ENCODE measurements around the gene ATOSB. TPM values are rescaled to one million over a fixed set of nuclear protein-coding genes. Genes with fewer than 3 reads are reported as not detected.

The ATOSB gene
- polyA plus RNA-seq, 1 donor (not counting 4 experiments of a cell fraction or from before 2014, with no cell fraction given) = 32.7 TPM

- FAIRE-seq (peak; percentile 80), DNase-seq (ENCODE audit: low read depth, low spot score) (no peak)
- Histone ChIP-seq H3K4me2 (ENCODE audit: control insufficient read depth, extremely low read depth, insufficient read depth, low read depth, low read length) (peak within 1 kb of the TSS; percentile 100), H3K4me3 (ENCODE audit: control insufficient read depth in 2 of 3, extremely low read depth in 1 of 3, insufficient read depth in 2 of 3, low read depth in 1 of 3, low read length in 3 of 3) (peak within 1 kb of the TSS; percentile 68 to 88 (median 77)), H3K79me2 (ENCODE audit: control insufficient read depth, insufficient read depth, low read length) (peaks cover 21% of the 10 kb centered on the region), H2AFZ (ENCODE audit: control insufficient read depth, low read length) (peak within 1 kb of the TSS; percentile 90), H3K9me3 (ENCODE audit: control insufficient read depth, low read depth, low read length) (no peaks in the 10 kb centered on the region), H3K9me1 (ENCODE audit: control insufficient read depth, extremely low read depth, insufficient read depth, low read length) (no peaks in the 10 kb centered on the region), H3K4me1 (ENCODE audit: control insufficient read depth, extremely low read depth, insufficient read depth, low read length) (peaks cover 17% of the 10 kb centered on the region), H3K9ac (ENCODE audit: control insufficient read depth, extremely low read depth, insufficient read depth, low read length) (peak within 1 kb of the TSS; percentile 94), H4K20me1 (ENCODE audit: control insufficient read depth, extremely low read depth, insufficient read depth, low read length) (no peaks in the 10 kb centered on the region), H3K27me3 (ENCODE audit: control insufficient read depth, extremely low read depth, insufficient read depth, low read length) (no peaks in the 10 kb centered on the region), H3K27ac (ENCODE audit: control insufficient read depth, insufficient read depth, low read length) (peak within 1 kb of the TSS; percentile 92), H3K36me3 (ENCODE audit: control insufficient read depth in 2 of 2, extremely low read depth in 1 of 2, insufficient read depth in 2 of 2, low read length in 2 of 2) (peaks cover 45 to 49% of the 10 kb centered on the region in 2 experiments)
- TF ChIP-seq CTCF (optimal IDR thresholded peaks at IDR 0.05 in 1 of 3, IDR thresholded peaks at IDR 0.05 in 1 of 3, conservative IDR thresholded peaks at IDR 0.05 in 1 of 3; ENCODE audit: extremely low read depth in 1 of 3, insufficient read depth in 2 of 3, low read length in 3 of 3) = no peak
- no peak for TF ChIP-seq EZH2 (IDR thresholded peaks at IDR 0.05; ENCODE audit: low read length)
- dilution Hi-C loops (cut with MboI; ENCODE audit: extremely low pct_ligation_motif_present, low sequenced_read_pairs) = no loop called here
Observed at GRCh38 chr9:35102769-35103659, 12.6 kb downstream of the ATOSB start, which contains the start of gene STOML2. Gene STOML2, minus strand, starts transcription at chr9:35103131. Its CDS starts 37 bp downstream, at chr9:35103094.

GRCh38 chr9:35102465-35102768 is 13.2 kb downstream of the ATOSB start:
- H3K36me3 ChIP-seq (ENCODE audit: control insufficient read depth in 2 of 2, extremely low read depth in 1 of 2, insufficient read depth in 2 of 2, low read length in 2 of 2) = peaks cover 43 to 44% of the 10 kb centered on the region in 2 experiments
- no peak for TF ChIP-seq CTCF (optimal IDR thresholded peaks at IDR 0.05 in 1 of 3, IDR thresholded peaks at IDR 0.05 in 1 of 3, conservative IDR thresholded peaks at IDR 0.05 in 1 of 3; ENCODE audit: extremely low read depth in 1 of 3, insufficient read depth in 2 of 3, low read length in 3 of 3)
- no peak for TF ChIP-seq EZH2 (IDR thresholded peaks at IDR 0.05; ENCODE audit: low read length)
- FAIRE-seq (no peak), DNase-seq (ENCODE audit: low read depth, low spot score) (no peak)
- H3K27ac ChIP-seq (ENCODE audit: control insufficient read depth, insufficient read depth, low read length) = peak overlapping the region; percentile 92
- H3K9me1 ChIP-seq (ENCODE audit: control insufficient read depth, extremely low read depth, insufficient read depth, low read length) = no peaks in the 10 kb centered on the region
- H2AFZ ChIP-seq (ENCODE audit: control insufficient read depth, low read length) = peak overlapping the region; percentile 72
- H3K27me3 ChIP-seq (ENCODE audit: control insufficient read depth, extremely low read depth, insufficient read depth, low read length) = no peaks in the 10 kb centered on the region
- H3K4me1 ChIP-seq (ENCODE audit: control insufficient read depth, extremely low read depth, insufficient read depth, low read length) = peaks cover 17% of the 10 kb centered on the region
- peaks cover 21% of the 10 kb centered on the region for H3K79me2 ChIP-seq (ENCODE audit: control insufficient read depth, insufficient read depth, low read length)
- peak overlapping the region; percentile 94 for H3K9ac ChIP-seq (ENCODE audit: control insufficient read depth, extremely low read depth, insufficient read depth, low read length)
- peak overlapping the region; percentile 100 for H3K4me2 ChIP-seq (ENCODE audit: control insufficient read depth, extremely low read depth, insufficient read depth, low read depth, low read length)
- no peaks in the 10 kb centered on the region for H3K9me3 ChIP-seq (ENCODE audit: control insufficient read depth, low read depth, low read length)
- H3K4me3 ChIP-seq (ENCODE audit: control insufficient read depth in 2 of 3, extremely low read depth in 1 of 3, insufficient read depth in 2 of 3, low read depth in 1 of 3, low read length in 3 of 3) = peak overlapping the region; percentile 68 to 88 (median 77)
- dilution Hi-C loops (cut with MboI; ENCODE audit: extremely low pct_ligation_motif_present, low sequenced_read_pairs) = no loop called here
- H4K20me1 ChIP-seq (ENCODE audit: control insufficient read depth, extremely low read depth, insufficient read depth, low read length) = no peaks in the 10 kb centered on the region

Data from keratinocyte (primary cell).